HepG2 (cell line): ENCODE measurements around the gene TMEM184B.

Experiments
- CC2D1A ChIP-seq: sonication (generic); formaldehyde crosslinking; IDR thresholded peaks from 2 replicates; pipeline ENCODE4 v1.8.1; 2023; ENCODE audit warnings: mild to moderate bottlenecking, missing genetic modification reagents
- FOXK2 ChIP-seq: fragments of 450-650 bp; IDR thresholded peaks from 2 replicates; pipeline ENCODE4 v1.6.1; 2016
- HCFC1 ChIP-seq: fragments of 150-350 bp; IDR thresholded peaks from 2 replicates; pipeline ENCODE4 v1.6.1; 2014; ENCODE audit warnings: low read depth, low read length
- KDM1A ChIP-seq: IDR thresholded peaks from 2 replicates; pipeline ENCODE4 v1.6.1; 2016; ENCODE audit warnings: missing compliant biosample characterization
- ZNF274 ChIP-seq: sonication (generic); formaldehyde crosslinking; IDR thresholded peaks from 2 replicates; pipeline ENCODE4 v1.5.1; 2020; ENCODE audit warnings: mild to moderate bottlenecking, missing genetic modification reagents

- TF ChIP-seq ZNF274 (CRISPR knock-in tag) (no peak), HCFC1 (no peak), FOXK2 (no peak), KDM1A (no peak), CC2D1A (CRISPR knock-in tag) (no peak)
Observed at GRCh38 chr22:38204784-38205183, 68.0 kb downstream of the TMEM184B start.
